ENCODE measurements around the gene TBC1D30. TPM values are rescaled to one million over a fixed set of nuclear protein-coding genes. Genes with fewer than 3 reads are reported as not detected.
"Not testable (repeated sequence)": the region's sequence is repeated elsewhere in the genome, so short reads cannot be mapped to it uniquely, and the experiment has no call there.

The TBC1D30 gene
- polyA plus RNA-seq, 3 donors from 2014 or later = 1.3 to 5.8 (median 1.7) TPM

GRCh38 chr12:64792128-64792527, 32.3 kb upstream of the TBC1D30 start:
- Mint-ChIP-seq H3K4me3 (no peak overlapping the region), H3K36me3 (peaks cover 0 to 13% (median 0%) of the 10 kb centered on the region in 3 donors), H3K27ac (no peak overlapping the region), H3K9me3 (no peaks in the 10 kb centered on the region), H3K4me1 (no peaks in the 10 kb centered on the region), H3K27me3 (ENCODE audit: low read depth in 3 of 3) (peaks cover 0 to 3% (median 1%) of the 10 kb centered on the region in 3 donors)
- DNase-seq = no peak

- Mint-ChIP-seq H3K27ac (no peak overlapping the region), H3K36me3 (peaks cover 0 to 13% (median 0%) of the 10 kb centered on the region in 3 donors), H3K4me1 (no peaks in the 10 kb centered on the region), H3K4me3 (no peak overlapping the region), H3K27me3 (ENCODE audit: low read depth in 3 of 3) (peaks cover 1 to 5% (median 4%) of the 10 kb centered on the region in 3 donors), H3K9me3 (no peaks in the 10 kb centered on the region)
- no peak for DNase-seq
Observed at GRCh38 chr12:64793610-64794009, 30.8 kb upstream of the TBC1D30 start.

DNA sequence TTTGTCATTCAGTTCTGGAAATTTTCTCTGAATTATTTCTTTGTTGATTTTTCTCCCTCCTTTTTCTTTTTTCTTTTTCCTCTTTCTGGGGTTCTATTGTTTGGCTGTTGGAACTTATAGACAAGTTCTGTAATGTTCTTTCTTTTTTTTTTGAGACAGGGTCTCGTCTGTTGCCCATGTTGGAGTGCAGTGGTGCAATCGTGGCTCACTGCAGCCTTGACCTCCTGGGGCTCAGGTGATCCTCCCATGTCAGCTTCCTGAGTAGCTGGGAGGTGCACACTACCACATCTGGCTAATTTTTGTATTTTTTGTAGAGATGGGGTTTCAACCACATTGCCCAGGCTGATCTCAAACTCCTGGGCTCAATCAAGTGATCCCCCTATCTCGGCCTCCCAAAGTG, 30.1 kb upstream of the TBC1D30 start:
- no peak for DNase-seq
- H3K27ac Mint-ChIP-seq = no peak overlapping the region
- H3K36me3 Mint-ChIP-seq = peaks cover 0 to 13% (median 0%) of the 10 kb centered on the region in 3 donors
- H3K27me3 Mint-ChIP-seq (ENCODE audit: low read depth in 3 of 3) = peaks cover 1 to 5% (median 4%) of the 10 kb centered on the region in 3 donors
- H3K9me3 Mint-ChIP-seq = no peaks in the 10 kb centered on the region
- H3K4me3 Mint-ChIP-seq = no peak overlapping the region
- no peaks in the 10 kb centered on the region for H3K4me1 Mint-ChIP-seq

DNA sequence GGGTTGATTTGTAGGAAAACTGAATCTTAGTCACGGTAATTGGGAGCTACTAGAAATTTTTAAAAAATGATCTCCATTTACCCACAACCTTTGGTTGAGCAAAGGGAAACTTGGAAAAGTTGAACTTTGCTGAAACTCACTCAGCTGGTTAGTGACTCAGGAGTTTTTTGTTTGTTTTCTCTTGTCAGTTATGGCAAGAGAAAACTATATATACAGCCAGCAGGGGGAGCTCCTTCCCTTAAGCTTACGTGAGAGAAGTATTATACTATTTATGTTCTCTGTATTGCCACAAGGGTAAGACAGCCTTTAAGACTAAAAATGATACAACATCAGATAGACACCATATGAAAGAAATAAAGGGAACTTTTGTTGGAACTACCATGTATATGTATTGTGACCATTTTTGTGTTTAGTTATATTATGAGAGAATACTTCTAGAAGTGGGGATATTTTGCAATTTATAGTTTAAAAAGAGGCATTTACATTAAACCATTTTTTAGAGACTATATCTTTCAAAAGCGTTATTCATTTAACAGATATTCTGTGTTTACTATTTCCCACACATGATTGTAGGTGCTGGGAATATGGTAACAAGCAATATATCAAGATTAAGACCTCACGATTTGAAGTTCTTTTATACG, 28.1 kb upstream of the TBC1D30 start:
- Mint-ChIP-seq H3K9me3 (no peaks in the 10 kb centered on the region), H3K36me3 (peaks cover 0 to 6% (median 0%) of the 10 kb centered on the region in 3 donors), H3K27me3 (ENCODE audit: low read depth in 3 of 3) (peaks cover 6 to 8% (median 7%) of the 10 kb centered on the region in 3 donors), H3K27ac (no peak overlapping the region), H3K4me1 (peaks cover 0 to 3% of the 10 kb centered on the region in 2 donors), H3K4me3 (no peak overlapping the region)
- peak; percentile 54 to 68 (median 61) for DNase-seq

- Mint-ChIP-seq H3K4me3 (no peak overlapping the region), H3K4me1 (peaks cover 3 to 5% of the 10 kb centered on the region in 2 donors), H3K27me3 (ENCODE audit: low read depth in 3 of 3) (peaks cover 6 to 8% (median 7%) of the 10 kb centered on the region in 3 donors), H3K9me3 (no peaks in the 10 kb centered on the region), H3K27ac (no peak overlapping the region), H3K36me3 (peaks cover 0 to 6% (median 0%) of the 10 kb centered on the region in 3 donors)
- DNase-seq = no peak
Observed at GRCh38 chr12:64797156-64797555, 27.3 kb upstream of the TBC1D30 start.

DNA sequence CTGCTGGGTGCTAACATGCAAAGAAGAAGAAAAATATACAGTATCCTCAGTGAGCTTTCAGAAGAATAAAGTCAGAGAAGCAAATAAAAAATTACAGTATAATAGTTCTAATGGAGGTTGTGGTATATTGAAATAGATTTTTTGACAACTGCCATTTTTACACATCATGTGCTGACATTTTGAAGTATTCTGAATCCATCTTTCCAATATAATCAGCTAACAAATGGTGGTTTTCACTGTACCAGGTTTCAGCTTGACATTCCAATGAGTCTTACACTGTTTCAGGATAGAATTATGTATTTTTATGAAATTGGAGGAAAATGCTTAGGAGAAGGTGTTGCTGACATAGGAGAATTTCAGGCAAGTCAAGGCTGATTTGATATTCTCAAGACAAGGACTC, 26.3 kb upstream of the TBC1D30 start:
- Mint-ChIP-seq H3K36me3 (peaks cover 0 to 6% (median 0%) of the 10 kb centered on the region in 3 donors), H3K27ac (no peak overlapping the region), H3K27me3 (ENCODE audit: low read depth in 3 of 3) (peaks cover 6 to 8% (median 7%) of the 10 kb centered on the region in 3 donors), H3K4me3 (no peak overlapping the region), H3K4me1 (peaks cover 5 to 8% of the 10 kb centered on the region in 2 donors), H3K9me3 (no peaks in the 10 kb centered on the region)
- no peak for DNase-seq

GRCh38 chr12:64800640-64801039, 23.8 kb upstream of the TBC1D30 start:
- DNase-seq = no peak
- H3K9me3 Mint-ChIP-seq = no peaks in the 10 kb centered on the region
- peaks cover 7 to 9% (median 8%) of the 10 kb centered on the region in 3 donors for H3K27me3 Mint-ChIP-seq (ENCODE audit: low read depth in 3 of 3)
- peaks cover 5 to 8% of the 10 kb centered on the region in 2 donors for H3K4me1 Mint-ChIP-seq
- no peaks in the 10 kb centered on the region for H3K36me3 Mint-ChIP-seq
- peak overlapping the region in 1 of 6 donors; percentile 20 for H3K27ac Mint-ChIP-seq
- no peak overlapping the region for H3K4me3 Mint-ChIP-seq

DNA sequence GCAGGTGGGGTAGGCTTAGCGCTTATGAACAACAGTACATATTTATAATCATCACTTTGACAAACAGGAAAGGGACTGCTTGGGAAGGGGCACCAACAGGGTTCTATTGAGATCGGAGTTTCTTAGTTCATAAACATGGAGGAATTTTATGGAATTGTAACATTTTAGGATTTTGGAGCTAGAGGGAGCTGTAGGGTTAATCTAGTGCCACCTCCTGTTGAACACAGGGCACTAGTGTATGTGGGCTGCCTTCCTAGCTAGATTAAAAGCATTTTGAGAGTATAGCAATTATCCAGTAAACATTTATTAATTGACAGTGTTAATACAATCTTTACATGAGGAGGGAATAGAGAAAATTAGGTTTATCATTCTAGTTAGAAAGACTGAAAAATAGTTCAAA, 23.1 kb upstream of the TBC1D30 start:
- Mint-ChIP-seq H3K4me1 (peaks cover 5 to 8% of the 10 kb centered on the region in 2 donors), H3K9me3 (no peaks in the 10 kb centered on the region), H3K4me3 (no peak overlapping the region), H3K27me3 (ENCODE audit: low read depth in 3 of 3) (peaks cover 7 to 12% (median 8%) of the 10 kb centered on the region in 3 donors), H3K27ac (no peak overlapping the region), H3K36me3 (no peaks in the 10 kb centered on the region)
- no peak for DNase-seq

DNA sequence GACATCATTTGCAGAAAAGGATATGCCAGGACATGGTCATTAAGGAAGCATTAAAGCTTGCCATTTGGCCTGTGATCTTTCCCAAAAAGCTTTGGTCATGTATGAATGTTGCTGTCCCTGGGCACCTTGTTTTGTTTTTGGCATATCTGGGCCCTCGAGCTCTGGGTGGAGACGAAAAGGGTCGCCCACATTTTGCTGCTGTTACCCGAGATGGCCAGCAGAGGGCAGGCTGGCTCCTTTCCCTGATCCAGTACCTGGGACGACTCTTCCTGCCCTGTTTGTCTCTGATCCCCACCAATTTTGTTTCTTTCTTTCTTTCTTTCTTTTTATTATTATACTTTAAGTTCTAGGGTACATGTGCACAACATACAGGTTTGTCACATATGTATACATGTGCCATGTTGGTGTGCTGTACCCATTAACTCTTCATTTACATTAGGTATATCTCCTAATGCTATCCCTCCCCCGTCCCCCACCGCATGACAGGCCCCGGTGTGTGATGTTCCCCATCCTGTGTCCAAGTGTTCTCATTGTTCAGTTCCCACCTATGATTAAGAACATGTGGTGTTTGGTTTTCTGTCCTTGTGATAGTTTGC, 22.2 kb upstream of the TBC1D30 start:
- H3K4me3 Mint-ChIP-seq, H3K9me3 Mint-ChIP-seq, H3K36me3 Mint-ChIP-seq, H3K4me1 Mint-ChIP-seq: not testable (repeated sequence)
- H3K27me3 Mint-ChIP-seq (ENCODE audit: low read depth in 3 of 3) = peaks cover 7 to 12% (median 8%) of the 10 kb centered on the region in 3 donors
- peak; percentile 39 to 54 (median 41) for DNase-seq
- H3K27ac Mint-ChIP-seq = peak overlapping the region in 1 of 6 donors; percentile 33

DNA sequence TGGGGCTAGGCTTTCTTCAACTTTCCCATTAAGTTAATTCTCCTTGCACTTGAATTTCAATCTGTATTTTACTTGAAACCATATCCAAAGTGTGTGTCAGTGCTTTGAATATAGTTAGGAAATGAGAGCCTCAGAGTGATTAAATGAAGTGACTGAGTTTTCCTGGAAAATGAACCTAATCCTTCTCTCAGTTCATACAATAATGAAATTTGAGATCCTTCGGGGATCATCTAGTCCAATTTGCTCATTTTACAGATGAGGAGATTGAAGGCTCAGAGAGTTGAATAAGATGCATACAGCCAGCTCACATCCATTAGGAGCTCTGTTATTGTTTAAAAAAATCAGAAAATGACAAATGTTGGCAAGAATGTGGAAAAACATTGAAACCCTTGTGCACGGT, 18.3 kb upstream of the TBC1D30 start:
- H3K4me1 Mint-ChIP-seq = peaks cover 3 to 8% of the 10 kb centered on the region in 2 donors
- H3K27me3 Mint-ChIP-seq (ENCODE audit: low read depth in 3 of 3) = peaks cover 0 to 17% (median 2%) of the 10 kb centered on the region in 3 donors

GRCh38 chr12:64806593-64807460, 17.6 kb upstream of the TBC1D30 start:
- H3K4me3 Mint-ChIP-seq = no peak overlapping the region
- H3K9me3 Mint-ChIP-seq = no peaks in the 10 kb centered on the region
- H3K36me3 Mint-ChIP-seq = no peaks in the 10 kb centered on the region
- H3K4me1 Mint-ChIP-seq = peaks cover 2 to 8% of the 10 kb centered on the region in 2 donors
- peaks cover 3 to 16% (median 4%) of the 10 kb centered on the region in 3 donors for H3K27me3 Mint-ChIP-seq (ENCODE audit: low read depth in 3 of 3)
- DNase-seq = no peak
- H3K27ac Mint-ChIP-seq = no peak overlapping the region

More for the DNA sequence above, 18.3 kb upstream of the TBC1D30 start:
- DNase-seq = no peak
- H3K4me3 Mint-ChIP-seq = no peak overlapping the region
- H3K27ac Mint-ChIP-seq = no peak overlapping the region
- H3K9me3 Mint-ChIP-seq = no peaks in the 10 kb centered on the region
- no peaks in the 10 kb centered on the region for H3K36me3 Mint-ChIP-seq

GRCh38 chr12:64808110-64808509, 16.3 kb upstream of the TBC1D30 start:
- Mint-ChIP-seq H3K27me3 (ENCODE audit: low read depth in 3 of 3) (peaks cover 3 to 16% (median 4%) of the 10 kb centered on the region in 3 donors), H3K4me1 (no peaks in the 10 kb centered on the region), H3K36me3 (no peaks in the 10 kb centered on the region), H3K27ac (no peak overlapping the region), H3K4me3 (no peak overlapping the region), H3K9me3 (no peaks in the 10 kb centered on the region)
- no peak for DNase-seq

GRCh38 chr12:64810831-64811230, 13.6 kb upstream of the TBC1D30 start:
- Mint-ChIP-seq H3K9me3 (no peaks in the 10 kb centered on the region), H3K27me3 (ENCODE audit: low read depth in 3 of 3) (peaks cover 3 to 12% (median 3%) of the 10 kb centered on the region in 3 donors), H3K27ac (no peak overlapping the region), H3K4me1 (no peaks in the 10 kb centered on the region), H3K36me3 (no peaks in the 10 kb centered on the region), H3K4me3 (no peak overlapping the region)
- no peak for DNase-seq

GRCh38 chr12:64813723-64814122, 10.7 kb upstream of the TBC1D30 start:
- Mint-ChIP-seq H3K4me3 (no peak overlapping the region), H3K36me3 (peaks cover 0 to 2% (median 0%) of the 10 kb centered on the region in 3 donors), H3K4me1 (no peaks in the 10 kb centered on the region), H3K9me3 (no peaks in the 10 kb centered on the region), H3K27me3 (ENCODE audit: low read depth in 3 of 3) (peaks cover 3 to 6% (median 5%) of the 10 kb centered on the region in 3 donors), H3K27ac (no peak overlapping the region)
- no peak for DNase-seq

All from immature natural killer cell (primary cell).